Measurements from ENCODE around the gene MRPL58. TPM values are rescaled to one million over a fixed set of nuclear protein-coding genes. Genes with fewer than 3 reads are reported as not detected.
A peak's percentile ranks its signal among the peaks of the same experiment; 100 is the strongest.

Gene MRPL58
- total RNA-seq, 1 experiment from 2014 or later, result 41.9 TPM

GRCh38 chr17:74987418-74987908, 25.0 kb upstream of the MRPL58 start, which contains the start of gene CDR2L:
CDR2L (plus strand) TSS chr17:74987632; CDS start chr17:74988044, 412 bp downstream.
- POLR2A ChIA-PET, result interaction anchor here (1.4 to 2.4 kb wide), 4 partner anchors 15 to 48 kb away, joined by 3 to 30 read pairs (median 9); partner anchors contain the start of genes HID1 and MRPL58
- Mint-ChIP-seq H3K27me3 (ENCODE audit: low read depth) (peaks cover 2% of the 10 kb centered on the region; the same call in 1 of the 2 replicates), H3K27ac (peak within 1 kb of the TSS; percentile 100), H3K4me1 (peaks cover 18% of the 10 kb centered on the region), H3K36me3 (no peaks in the 10 kb centered on the region), H3K4me3 (peak within 1 kb of the TSS; percentile 97), H3K9me3 (no peaks in the 10 kb centered on the region)
- CTCF ChIA-PET, result interaction anchor here (0.6 to 4.0 kb wide), 22 partner anchors 11 to 955 kb away, joined by 3 to 51 read pairs (median 5); partner anchors contain the start of genes HID1, MIF4GD, MRPL58 and NUP85
- DNase-seq (ENCODE audit: low spot score) (peak; percentile 98), ATAC-seq (peak; percentile 90)
- TF ChIP-seq JAZF1 (CRISPR knock-in tag; IDR thresholded peaks at IDR 0.05) (no peak), ZNF317 (CRISPR knock-in tag; IDR thresholded peaks at IDR 0.05; ENCODE audit: borderline replicate concordance, low read depth) (no peak), AFF4 (CRISPR knock-in tag; IDR thresholded peaks at IDR 0.05; ENCODE audit: borderline replicate concordance) (no peak), KAT7 (CRISPR knock-in tag; IDR thresholded peaks at IDR 0.05; ENCODE audit: borderline replicate concordance) (0 out of 2 replicates have a peak, but pooled peaks have one; percentile 84), RELA (CRISPR knock-in tag; IDR thresholded peaks at IDR 0.05; ENCODE audit: borderline replicate concordance) (no peak), NFE2L1 (CRISPR knock-in tag; IDR thresholded peaks at IDR 0.05) (peak; percentile 57; the same call in 1 of the 2 replicates), ZBTB21 (CRISPR knock-in tag; IDR thresholded peaks at IDR 0.05; ENCODE audit: borderline replicate concordance) (0 out of 2 replicates have a peak, but pooled peaks have one; percentile 27), TEAD1 (CRISPR knock-in tag; IDR thresholded peaks at IDR 0.05) (0 out of 2 replicates have a peak, but pooled peaks have one; percentile 25), ATF3 (CRISPR knock-in tag; conservative IDR thresholded peaks at IDR 0.05) (no peak), NR3C1 (CRISPR knock-in tag; conservative IDR thresholded peaks at IDR 0.05; ENCODE audit: low read depth) (no peak), NFATC4 (CRISPR knock-in tag; IDR thresholded peaks at IDR 0.05) (no peak), TP53 (CRISPR knock-in tag; IDR thresholded peaks at IDR 0.05) (0 out of 2 replicates have a peak, but pooled peaks have one; percentile 64), IRF2 (CRISPR knock-in tag; IDR thresholded peaks at IDR 0.05; ENCODE audit: borderline replicate concordance, low read depth) (no peak), ZNF423 (CRISPR knock-in tag; IDR thresholded peaks at IDR 0.05) (no peak), CREM (CRISPR knock-in tag; IDR thresholded peaks at IDR 0.05) (0 out of 2 replicates have a peak, but pooled peaks have one; percentile 28), SP1 (CRISPR knock-in tag; conservative IDR thresholded peaks at IDR 0.05) (peak; percentile 84; the same call in 1 of the 2 replicates), NFYB (CRISPR knock-in tag; conservative IDR thresholded peaks at IDR 0.05; ENCODE audit: low read depth) (peak; percentile 44), ZNF232 (CRISPR knock-in tag; IDR thresholded peaks at IDR 0.05) (no peak), CBFB (CRISPR knock-in tag; IDR thresholded peaks at IDR 0.05; ENCODE audit: low read depth) (peak; percentile 72; the same call in 1 of the 2 replicates), MYBL2 (CRISPR knock-in tag; IDR thresholded peaks at IDR 0.05) (0 out of 2 replicates have a peak, but pooled peaks have one; percentile 20)
- TF ChIP-seq, protein P1, sequence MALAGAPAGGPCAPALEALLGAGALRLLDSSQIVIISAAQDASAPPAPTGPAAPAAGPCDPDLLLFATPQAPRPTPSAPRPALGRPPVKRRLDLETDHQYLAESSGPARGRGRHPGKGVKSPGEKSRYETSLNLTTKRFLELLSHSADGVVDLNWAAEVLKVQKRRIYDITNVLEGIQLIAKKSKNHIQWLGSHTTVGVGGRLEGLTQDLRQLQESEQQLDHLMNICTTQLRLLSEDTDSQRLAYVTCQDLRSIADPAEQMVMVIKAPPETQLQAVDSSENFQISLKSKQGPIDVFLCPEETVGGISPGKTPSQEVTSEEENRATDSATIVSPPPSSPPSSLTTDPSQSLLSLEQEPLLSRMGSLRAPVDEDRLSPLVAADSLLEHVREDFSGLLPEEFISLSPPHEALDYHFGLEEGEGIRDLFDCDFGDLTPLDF (CRISPR knock-in tag; IDR thresholded peaks at IDR 0.05), result no peak
- TF ChIP-seq, protein P2, sequence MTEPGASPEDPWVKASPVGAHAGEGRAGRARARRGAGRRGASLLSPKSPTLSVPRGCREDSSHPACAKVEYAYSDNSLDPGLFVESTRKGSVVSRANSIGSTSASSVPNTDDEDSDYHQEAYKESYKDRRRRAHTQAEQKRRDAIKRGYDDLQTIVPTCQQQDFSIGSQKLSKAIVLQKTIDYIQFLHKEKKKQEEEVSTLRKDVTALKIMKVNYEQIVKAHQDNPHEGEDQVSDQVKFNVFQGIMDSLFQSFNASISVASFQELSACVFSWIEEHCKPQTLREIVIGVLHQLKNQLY (CRISPR knock-in tag; IDR thresholded peaks at IDR 0.05), result no peak
- TF ChIP-seq, protein P3, sequence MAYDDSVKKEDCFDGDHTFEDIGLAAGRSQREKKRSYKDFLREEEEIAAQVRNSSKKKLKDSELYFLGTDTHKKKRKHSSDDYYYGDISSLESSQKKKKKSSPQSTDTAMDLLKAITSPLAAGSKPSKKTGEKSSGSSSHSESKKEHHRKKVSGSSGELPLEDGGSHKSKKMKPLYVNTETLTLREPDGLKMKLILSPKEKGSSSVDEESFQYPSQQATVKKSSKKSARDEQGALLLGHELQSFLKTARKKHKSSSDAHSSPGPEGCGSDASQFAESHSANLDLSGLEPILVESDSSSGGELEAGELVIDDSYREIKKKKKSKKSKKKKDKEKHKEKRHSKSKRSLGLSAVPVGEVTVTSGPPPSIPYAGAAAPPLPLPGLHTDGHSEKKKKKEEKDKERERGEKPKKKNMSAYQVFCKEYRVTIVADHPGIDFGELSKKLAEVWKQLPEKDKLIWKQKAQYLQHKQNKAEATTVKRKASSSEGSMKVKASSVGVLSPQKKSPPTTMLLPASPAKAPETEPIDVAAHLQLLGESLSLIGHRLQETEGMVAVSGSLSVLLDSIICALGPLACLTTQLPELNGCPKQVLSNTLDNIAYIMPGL (CRISPR knock-in tag; IDR thresholded peaks at IDR 0.05), result peak; percentile 69; the same call in 1 of the 2 replicates
- TF ChIP-seq, protein P4, sequence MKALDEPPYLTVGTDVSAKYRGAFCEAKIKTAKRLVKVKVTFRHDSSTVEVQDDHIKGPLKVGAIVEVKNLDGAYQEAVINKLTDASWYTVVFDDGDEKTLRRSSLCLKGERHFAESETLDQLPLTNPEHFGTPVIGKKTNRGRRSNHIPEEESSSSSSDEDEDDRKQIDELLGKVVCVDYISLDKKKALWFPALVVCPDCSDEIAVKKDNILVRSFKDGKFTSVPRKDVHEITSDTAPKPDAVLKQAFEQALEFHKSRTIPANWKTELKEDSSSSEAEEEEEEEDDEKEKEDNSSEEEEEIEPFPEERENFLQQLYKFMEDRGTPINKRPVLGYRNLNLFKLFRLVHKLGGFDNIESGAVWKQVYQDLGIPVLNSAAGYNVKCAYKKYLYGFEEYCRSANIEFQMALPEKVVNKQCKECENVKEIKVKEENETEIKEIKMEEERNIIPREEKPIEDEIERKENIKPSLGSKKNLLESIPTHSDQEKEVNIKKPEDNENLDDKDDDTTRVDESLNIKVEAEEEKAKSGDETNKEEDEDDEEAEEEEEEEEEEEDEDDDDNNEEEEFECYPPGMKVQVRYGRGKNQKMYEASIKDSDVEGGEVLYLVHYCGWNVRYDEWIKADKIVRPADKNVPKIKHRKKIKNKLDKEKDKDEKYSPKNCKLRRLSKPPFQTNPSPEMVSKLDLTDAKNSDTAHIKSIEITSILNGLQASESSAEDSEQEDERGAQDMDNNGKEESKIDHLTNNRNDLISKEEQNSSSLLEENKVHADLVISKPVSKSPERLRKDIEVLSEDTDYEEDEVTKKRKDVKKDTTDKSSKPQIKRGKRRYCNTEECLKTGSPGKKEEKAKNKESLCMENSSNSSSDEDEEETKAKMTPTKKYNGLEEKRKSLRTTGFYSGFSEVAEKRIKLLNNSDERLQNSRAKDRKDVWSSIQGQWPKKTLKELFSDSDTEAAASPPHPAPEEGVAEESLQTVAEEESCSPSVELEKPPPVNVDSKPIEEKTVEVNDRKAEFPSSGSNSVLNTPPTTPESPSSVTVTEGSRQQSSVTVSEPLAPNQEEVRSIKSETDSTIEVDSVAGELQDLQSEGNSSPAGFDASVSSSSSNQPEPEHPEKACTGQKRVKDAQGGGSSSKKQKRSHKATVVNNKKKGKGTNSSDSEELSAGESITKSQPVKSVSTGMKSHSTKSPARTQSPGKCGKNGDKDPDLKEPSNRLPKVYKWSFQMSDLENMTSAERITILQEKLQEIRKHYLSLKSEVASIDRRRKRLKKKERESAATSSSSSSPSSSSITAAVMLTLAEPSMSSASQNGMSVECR (CRISPR knock-in tag; IDR thresholded peaks at IDR 0.05; ENCODE audit: borderline replicate concordance), result no peak

All from WTC11 (cell line).